HG03064 (cell line): ENCODE data around the gene ADTRP.
A peak's percentile ranks its signal among the peaks of the same experiment; 100 is the strongest.

Experiments
- ATAC-seq: cut with Tn5 transposase; IDR thresholded peaks from one replicate; pipeline ENCODE4 v1.9.1; 2021; ENCODE audit warnings: low read depth; ENCODE audit not compliant: unreplicated experiment

The ADTRP gene

DNA sequence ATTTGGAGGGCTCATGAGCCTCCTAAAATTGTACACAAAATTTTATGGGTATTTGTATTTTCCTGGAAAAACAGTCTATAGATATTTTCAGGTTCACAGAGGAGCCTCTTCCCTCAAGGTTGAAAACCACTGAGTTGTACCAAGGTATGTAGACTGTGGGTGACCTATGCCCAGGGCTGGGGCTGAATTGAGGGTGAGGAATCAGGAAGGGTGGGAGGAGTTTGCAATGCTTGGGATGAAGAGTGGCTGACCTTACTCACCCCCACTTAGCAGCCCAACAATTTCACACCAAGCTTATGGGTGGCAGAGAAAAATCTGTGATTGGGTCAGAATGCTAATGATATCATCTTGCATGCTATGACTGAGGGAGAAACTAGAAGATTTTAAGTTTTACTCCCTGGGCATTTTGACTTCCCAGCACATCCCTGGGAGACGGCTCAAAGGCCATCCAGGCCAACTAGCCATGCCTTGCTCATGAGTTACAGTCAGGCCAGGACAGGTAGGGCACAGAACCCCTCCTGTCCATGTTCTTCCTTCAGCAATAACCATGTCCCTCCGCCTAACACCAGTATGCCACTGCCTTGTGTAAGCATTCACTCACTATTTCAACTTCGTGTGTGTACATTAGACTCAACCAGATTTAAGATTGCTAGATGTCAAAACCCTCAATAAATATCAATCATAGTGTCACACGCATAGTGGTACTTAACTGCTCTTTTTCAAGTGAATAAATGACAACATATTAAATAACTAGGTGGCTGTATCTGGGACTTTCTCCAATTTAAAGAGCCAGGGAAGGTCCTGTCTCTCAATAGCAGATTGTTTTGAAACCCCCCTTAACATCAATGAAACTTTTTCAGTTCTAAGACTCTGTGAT, 16.6 kb downstream of the ADTRP start:
- ATAC-seq = no peak

DNA sequence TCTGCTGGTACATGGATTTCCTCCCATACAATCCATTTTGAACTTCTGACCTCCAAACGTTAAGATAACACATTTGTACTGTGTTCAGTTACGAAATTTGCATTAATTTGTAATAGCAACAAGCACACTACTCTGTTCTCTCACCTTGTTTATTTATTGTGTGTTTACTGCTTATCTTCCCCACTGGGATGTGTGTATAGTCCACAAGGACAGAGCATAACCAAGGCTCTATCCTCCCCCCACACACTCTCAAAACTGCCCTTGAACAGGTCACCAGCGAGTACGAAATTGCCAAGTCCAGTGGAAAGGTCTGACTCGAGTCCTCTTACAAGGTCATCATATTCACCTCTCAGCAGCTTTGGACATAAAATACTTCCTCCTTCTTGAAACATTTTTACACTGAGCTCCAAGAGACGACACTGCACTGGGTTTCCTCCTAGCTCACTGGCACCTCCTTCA, 18.6 kb downstream of the ADTRP start:
- ATAC-seq = no peak

DNA sequence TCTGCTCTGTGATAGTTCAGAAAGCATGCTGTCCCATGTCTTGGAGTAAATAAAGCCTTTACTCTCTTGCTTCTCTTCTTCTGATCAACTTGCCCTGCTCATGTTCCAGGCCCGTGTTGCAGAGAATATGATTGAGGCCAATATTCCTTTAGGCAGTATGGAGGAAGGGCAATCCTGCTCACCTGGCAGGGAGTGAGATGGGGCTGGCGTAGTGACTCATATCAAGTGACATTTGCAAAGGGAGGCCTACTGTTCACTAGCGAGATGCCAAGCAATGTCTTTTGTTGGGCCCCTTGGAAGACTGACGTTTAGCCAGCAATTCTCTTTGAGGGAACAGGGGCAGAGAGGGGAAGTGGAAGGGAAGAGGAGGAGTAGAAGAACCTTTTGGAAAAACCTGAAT, 19.7 kb downstream of the ADTRP start:
- ATAC-seq = no peak

DNA sequence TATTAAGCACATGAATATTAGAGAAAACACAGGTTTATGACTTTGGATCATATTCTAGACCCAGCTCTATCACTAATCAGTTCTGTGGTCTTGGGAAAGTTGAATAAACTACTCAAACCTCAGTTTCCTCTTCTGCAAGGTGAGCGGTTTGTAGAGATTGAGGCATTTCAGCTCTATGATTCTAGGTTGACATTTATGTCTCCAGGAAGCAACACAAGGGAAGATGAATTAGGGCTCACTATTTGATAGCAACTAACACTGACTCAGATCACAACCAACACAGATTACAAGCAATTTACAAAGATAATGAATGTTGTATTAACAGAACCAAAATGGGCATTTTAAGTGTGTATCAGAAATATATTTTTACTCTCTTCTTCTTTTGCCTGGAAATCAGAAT, 21.9 kb downstream of the ADTRP start:
- no peak for ATAC-seq

DNA sequence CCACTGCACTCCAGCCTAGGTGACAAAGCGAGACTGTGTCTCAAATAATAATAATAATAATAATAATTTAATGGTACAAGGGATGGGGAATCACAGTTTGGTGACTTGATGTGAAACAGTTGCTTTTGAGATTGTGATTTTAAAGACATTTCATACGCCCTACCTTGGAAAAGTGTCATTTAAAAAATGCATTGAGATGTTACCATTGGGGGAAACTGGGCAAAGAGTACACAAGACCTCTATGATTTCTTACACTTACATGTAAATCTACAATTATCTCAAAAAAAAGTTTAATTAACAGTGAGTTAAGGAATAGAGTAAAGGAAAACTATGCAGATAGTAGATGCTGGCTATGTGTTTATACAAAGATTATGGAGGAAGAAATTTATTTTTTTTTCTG, 22.3 kb downstream of the ADTRP start:
- ATAC-seq = no peak

DNA sequence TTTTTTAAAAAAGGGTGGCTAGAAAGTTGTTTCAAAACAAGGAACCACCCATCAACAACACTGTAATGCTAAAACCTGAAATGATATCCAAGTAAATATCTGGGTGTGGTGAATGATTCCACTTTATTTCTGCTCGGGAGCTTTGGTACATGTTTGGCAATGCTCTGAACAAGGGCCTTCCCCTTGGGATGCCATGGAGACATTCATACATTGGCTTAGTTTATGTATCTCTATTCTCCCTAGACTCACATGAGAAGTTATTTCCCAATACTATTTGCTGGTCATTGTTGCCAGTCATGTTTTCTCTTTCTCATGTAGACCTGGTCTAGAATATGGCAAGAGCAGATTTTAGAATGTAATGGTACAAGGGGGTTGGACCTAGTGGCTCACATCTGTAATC, 22.9 kb downstream of the ADTRP start:
- ATAC-seq = no peak

DNA sequence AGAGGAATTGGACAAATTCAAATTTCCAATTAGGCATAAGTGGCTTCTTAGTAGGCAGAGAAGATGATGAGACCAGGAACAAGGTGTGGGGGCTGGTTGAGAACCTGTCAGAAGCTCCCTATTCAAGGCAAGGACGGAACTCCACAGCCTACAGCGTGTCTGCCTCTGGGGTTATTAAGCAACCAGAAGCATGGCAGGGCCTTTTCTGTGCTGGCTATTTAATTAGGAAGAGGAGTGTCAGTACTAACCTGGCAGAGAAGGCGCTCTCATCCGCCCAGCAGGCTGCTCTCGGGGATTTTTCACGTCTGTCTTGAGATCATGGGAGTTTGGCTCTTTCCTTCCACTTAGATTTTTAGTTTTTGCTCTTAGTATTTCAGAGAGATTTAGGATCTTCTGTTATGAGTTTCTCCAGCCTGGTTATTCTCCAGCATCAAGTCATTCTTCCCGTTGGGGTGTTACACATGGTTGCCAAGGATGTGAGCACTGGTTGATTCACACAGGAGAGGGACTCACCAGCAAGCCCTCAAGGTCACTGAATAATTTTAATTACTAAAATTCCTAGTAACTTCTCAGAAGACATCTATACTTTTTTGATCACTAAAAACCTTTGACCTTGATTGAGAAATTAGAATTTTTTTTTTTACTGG, 23.9 kb downstream of the ADTRP start:
- no peak for ATAC-seq

DNA sequence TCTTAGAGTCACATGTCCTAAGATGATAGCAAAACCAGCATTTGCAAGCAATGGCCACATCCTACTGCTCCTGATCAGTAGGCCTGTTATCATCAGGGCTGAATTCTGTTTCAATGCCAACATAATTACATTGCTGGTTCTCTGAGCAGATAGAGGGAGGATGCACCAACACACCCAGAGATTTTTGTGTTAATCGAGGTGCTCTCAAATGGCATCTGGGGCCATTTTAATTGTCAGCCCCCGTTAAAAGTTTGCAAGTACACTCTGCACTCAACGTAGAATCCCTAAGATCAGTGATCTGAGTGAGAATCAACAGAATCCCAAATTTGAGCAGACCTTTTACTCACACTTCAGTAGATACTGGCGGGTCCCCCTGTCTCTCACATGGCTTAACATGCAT, 24.8 kb downstream of the ADTRP start:
- no peak for ATAC-seq

DNA sequence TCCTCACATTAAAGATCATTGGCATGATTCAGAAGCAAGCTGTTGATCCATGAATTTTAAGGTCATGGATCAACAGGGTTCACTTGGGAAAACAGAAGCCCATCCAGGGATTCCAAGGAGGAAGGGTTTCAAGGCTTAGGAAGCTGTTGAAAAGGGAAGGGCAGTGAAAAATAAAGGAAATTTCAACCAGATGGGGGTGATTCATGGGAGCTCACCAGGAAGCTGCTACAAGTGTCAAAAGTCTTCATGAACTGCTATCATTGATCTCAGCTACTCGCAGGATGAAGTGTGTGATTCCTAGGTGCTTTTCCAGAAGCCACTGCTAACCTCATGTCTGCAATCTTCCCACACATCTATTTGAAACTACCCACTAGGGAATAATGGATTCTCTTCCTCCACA, 26.2 kb downstream of the ADTRP start:
- no peak for ATAC-seq

DNA sequence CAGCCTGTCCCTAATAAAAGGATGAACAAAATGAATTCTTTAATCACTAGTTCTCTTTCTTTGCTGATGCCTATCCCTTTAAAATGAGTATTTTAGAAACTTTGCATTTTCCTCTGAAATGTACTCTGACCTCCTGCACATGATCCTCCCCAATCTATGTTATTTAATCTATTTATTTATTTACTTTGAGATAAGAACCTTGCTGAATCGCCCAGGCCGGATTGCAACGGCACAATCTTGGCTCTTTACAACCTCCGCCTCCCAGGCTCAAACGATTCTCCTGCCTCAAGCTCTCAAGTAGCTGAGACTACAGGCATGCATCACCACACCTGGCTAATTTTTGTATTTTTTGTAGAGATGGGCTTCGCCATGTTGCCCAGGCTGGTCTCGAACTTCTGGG, 27.9 kb downstream of the ADTRP start:
- ATAC-seq = no peak

DNA sequence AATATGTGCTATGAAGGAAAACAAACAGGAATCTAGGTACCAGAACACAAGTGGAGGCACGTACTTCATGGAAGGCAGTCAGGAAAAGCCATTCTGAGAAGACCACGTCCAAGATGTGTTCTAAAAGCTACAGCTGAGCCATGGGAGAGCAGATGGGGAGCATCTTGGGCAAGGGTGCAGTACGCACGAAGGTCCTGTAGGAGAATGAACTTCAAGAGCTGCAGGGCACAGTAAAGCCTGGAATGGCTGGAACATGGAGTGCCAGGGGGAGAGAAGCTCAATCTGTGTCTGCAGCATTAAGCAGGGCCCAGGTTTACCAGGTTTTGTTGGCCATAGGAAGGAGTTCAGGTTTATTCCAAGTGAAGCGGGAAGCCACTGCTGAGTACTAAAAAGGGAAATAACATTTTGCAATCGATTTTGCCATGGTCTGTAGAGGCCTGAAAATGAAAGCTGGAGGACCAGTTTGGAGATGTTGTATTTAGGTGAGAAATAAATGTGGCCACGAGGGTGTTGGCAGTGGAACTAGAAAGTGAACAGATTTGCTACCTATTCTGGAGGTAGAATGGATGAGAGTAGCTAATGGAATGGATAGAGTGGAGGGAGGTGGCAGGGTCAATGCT, 29.9 kb downstream of the ADTRP start:
- ATAC-seq = no peak

DNA sequence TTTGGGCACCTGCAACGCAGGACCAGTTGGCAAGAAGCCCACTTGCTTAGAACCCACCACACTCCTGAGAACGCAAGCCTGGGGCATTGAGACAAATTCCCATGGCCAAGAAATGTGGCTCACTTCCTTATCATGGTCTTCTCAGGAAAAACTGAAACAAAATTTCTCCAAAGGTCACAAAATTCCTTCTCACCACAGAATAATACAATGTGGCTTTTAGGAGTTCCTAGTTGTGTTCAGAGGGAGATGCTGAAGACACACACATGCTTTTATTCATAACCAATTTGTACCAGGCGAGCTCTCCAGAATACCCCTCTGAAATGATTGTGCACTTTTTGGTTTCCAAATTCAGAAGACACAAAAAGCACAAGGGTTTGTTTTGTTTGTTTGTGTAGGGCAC, 31.6 kb downstream of the ADTRP start:
- no peak for ATAC-seq

DNA sequence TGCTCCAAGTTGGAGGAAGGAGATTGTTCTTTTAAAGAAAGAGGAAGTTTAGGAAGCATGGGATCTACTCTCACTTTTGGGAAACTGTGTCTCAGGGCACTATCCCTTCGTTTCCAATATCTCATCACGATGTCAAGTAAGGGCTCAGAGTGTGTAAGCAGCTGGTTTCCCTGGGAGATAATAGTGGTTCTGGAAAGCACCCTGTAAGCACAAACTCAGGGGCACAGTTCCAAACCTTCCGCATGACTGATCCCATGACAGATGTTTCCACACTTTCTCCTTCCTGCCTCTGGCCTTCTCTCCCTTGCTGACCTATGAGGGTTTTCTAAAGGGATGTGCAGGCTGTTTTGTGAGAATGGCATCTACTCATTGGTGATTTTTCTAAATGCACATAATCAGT, 33.9 kb downstream of the ADTRP start:
- no peak for ATAC-seq

DNA sequence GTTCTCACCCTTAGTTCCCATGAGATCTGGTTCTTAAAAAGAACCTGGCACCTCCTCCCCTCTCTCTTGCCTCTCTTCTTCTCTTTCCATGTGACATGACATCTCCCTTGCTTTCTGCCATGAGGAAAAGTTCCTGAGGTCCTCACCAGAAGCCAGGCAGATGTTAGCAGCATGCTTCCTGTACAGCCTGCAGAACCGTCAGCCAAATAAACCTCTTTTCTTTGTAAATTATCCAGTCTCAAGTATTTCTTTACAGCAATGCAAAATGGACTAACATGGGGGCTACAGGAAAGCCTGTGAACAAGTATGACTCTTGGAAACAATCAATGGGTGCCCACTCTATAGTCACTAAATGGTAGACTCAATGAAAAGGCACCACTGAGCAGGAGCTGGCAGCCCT, 34.5 kb downstream of the ADTRP start:
- no peak for ATAC-seq

DNA sequence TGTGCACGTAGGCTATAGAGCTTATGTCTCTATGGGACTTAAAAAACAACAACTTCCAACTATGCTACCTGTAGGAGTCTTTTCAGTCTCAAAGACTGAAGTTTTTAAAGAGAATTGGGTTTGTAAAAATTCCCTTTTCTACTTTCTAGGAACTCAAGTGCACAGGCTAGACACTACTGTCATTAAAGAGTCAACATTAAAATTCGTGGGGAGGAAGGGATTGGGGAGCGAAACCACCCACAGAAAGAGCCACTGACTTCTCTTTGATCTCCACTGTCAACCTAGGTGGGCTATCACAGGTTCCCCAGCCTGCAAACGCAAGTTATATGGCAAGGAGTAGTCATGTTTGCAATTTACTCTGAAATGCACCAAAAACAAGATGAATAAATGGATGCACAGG, 37.7 kb downstream of the ADTRP start:
- no peak for ATAC-seq

DNA sequence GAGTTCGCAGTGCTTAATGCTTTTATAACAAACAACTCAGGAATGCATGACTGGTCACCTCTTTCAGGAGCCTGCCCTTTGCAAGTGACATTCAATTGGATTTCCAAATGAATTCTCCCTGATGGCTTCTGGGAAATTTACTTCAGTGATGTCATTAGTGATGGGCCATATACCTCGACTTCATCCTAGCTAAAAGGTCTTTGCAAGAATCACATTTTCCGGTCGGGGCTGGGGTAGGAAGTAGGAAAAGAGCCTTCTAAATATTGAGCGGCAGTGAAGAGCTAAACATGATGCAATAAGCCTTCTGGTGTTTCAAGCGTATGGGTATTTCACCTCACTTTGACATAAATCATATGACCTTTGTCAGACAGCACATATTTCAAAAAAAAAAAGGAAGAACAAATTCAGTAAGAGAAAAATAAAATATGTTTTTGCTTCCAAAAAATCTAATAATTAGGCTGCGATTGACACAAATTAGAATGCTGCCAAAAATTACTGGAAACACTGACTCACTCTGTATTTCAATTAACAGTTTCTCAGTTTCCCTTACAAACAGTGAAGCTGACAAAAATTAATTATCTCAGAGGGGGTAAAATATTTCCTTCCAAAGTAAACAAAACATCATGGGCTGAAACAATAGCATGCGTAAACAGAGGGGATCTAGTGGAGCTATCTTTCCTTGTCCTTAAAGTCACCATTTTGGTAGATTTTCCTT, 39.8 kb downstream of the ADTRP start:
- no peak for ATAC-seq

DNA sequence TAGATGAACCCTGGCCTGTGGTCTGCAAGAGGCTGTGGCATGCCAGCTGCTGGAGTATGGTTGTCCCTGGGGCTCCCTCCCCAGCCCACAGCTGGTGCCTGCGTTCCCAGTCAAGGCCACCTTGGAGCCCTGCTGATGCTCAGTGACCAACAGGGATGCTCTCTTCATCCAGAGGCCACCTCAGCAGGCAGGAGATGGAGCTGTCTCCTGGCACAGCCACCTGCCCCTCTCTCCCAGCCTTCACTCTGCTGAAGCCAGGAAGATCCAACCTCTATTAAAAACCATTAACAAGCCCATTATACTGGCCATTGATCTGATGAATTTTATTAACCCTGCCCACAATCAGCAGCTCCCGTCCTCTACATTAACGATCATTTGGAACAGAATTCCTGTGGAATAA, 40.4 kb downstream of the ADTRP start:
- no peak for ATAC-seq

DNA sequence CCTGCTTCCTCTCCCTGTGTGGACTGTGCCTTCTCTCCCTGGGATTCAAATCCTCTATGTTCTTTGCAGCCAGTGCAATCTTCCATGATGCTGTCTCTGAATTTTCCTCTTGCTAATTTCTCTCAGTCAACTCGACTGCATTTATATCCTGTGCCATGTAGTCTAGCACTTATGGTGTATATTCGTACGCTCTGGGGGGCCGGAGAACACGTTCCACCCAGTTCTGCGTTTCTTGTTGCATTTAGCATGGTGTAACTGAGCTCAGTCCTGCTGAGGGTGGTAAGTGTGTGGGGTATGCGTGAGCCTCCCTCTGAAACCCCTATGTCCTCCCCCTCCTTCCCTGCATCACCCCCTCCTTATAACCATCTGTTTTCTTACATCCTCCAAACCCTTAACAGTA, 42.0 kb downstream of the ADTRP start:
- ATAC-seq = no peak

DNA sequence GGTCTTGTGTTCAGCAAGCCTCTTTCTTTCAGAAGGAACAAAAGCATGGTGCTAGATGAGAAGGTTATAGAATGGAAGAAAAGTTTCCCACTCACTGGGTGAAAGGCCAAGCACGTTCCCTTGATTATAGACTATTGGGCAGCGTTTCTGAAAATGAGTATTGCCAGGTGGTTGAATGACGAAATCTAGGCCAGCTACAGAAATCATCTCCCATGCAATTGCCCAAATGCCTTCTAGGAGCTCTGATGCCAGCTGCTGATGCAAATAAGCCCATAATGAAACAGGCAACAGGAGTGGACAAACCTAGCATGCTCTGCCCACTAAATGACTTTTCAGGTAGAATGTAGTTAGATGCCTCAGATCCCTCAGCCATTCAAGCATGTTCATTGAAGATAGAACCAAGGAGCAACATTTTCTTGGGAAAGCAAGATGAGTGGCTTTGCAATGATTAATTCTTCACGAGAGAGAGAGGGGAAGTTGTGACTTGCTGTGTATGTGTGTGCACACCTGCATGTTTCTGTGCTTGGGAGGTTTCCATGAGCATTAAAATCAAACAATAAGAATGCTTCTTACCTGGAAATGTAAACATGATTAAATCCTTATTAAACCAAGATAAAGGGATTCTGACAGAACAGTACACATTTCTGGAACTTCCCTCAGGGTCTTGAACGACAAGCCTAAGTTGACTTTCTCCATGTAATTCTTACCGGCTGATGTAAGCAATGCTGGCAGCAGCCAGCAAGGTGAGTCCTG, 43.6 kb downstream of the ADTRP start:
- no peak for ATAC-seq

DNA sequence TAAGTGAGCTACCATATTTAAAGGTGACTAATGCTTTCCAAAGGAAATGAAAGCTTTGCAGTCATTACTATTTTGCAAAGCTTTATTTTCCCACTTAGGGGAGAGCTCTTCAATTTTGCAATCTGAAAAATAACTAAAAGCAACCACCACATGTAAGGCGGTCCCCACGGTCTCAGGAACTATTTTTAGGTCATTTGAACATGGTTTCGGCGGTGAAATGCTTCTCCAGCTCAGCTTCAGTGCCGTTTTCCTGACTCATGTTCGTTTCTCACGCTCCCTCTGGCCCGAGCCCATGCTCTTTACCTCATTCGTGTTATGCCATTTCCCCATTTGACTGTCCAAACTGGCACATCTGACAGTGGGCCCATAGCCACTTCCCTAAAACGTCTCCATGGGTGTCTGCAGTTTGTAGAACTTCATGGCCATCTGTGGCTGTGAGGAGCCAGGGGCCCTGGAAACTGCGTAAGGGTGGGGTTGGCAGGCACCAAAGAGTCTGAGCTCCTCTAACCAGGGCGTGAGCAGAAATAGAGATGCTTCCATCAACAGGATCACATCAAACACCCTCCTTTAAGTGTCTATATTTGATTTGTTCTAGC, 46.5 kb downstream of the ADTRP start:
- peak; percentile 64 for ATAC-seq
